ENCODE data around the gene RAB3A. TPM values are rescaled to one million over a fixed set of nuclear protein-coding genes. Genes with fewer than 3 reads are reported as not detected.

The RAB3A gene
- total RNA-seq: 1 to 10 TPM; 3.6 to 8.0 (median 6.6) TPM

GRCh38 chr19:18203863-18204393 is at the start of gene RAB3A:
Gene RAB3A, minus strand, starts transcription at chr19:18204042. Its CDS starts 1,302 bp downstream, at chr19:18202740.
- peak; percentile 99 for DNase-seq
- Mint-ChIP-seq H3K9me3 (no peaks in the 10 kb centered on the region), H3K36me3 (ENCODE audit: insufficient read depth) (no peaks in the 10 kb centered on the region), H3K27me3 (ENCODE audit: low read depth) (peaks cover 5% of the 10 kb centered on the region), H3K4me3 (peak within 1 kb of the TSS; percentile 90), H3K4me1 (ENCODE audit: low read depth) (peaks cover 23% of the 10 kb centered on the region)
- peak; percentile 91 to 93 for ATAC-seq

GRCh38 chr19:18253130-18253529 is 49.3 kb upstream of the RAB3A start:
- H3K4me3 Mint-ChIP-seq: no peak overlapping the region
- no peaks in the 10 kb centered on the region for H3K36me3 Mint-ChIP-seq (ENCODE audit: insufficient read depth)
- ATAC-seq (no peak), DNase-seq (no peak)
- no peaks in the 10 kb centered on the region for H3K9me3 Mint-ChIP-seq
- H3K27me3 Mint-ChIP-seq (ENCODE audit: low read depth): peaks cover 18% of the 10 kb centered on the region
- H3K4me1 Mint-ChIP-seq (ENCODE audit: low read depth): peaks cover 4% of the 10 kb centered on the region

- H3K36me3 Mint-ChIP-seq (ENCODE audit: insufficient read depth): no peaks in the 10 kb centered on the region
- ATAC-seq (no peak), DNase-seq (no peak)
- H3K4me1 Mint-ChIP-seq (ENCODE audit: low read depth): peaks cover 4% of the 10 kb centered on the region
- peaks cover 18% of the 10 kb centered on the region for H3K27me3 Mint-ChIP-seq (ENCODE audit: low read depth)
- H3K4me3 Mint-ChIP-seq: no peak overlapping the region
- H3K9me3 Mint-ChIP-seq: no peaks in the 10 kb centered on the region
These were observed 48.5 kb upstream of the RAB3A start for GRCh38 chr19:18252370-18252717.

- H3K4me3 Mint-ChIP-seq: no peak overlapping the region
- ATAC-seq (peak; percentile 72 to 86), DNase-seq (peak; percentile 84)
- no peaks in the 10 kb centered on the region for H3K36me3 Mint-ChIP-seq (ENCODE audit: insufficient read depth)
- H3K4me1 Mint-ChIP-seq (ENCODE audit: low read depth): peaks cover 4% of the 10 kb centered on the region
- H3K27me3 Mint-ChIP-seq (ENCODE audit: low read depth): peaks cover 18% of the 10 kb centered on the region
- no peaks in the 10 kb centered on the region for H3K9me3 Mint-ChIP-seq
These were observed 47.9 kb upstream of the RAB3A start for GRCh38 chr19:18251587-18252369.

GRCh38 chr19:18249834-18250233 is 46.0 kb upstream of the RAB3A start:
- Mint-ChIP-seq H3K4me3 (no peak overlapping the region), H3K9me3 (no peaks in the 10 kb centered on the region), H3K36me3 (ENCODE audit: insufficient read depth) (no peaks in the 10 kb centered on the region), H3K4me1 (ENCODE audit: low read depth) (peaks cover 2% of the 10 kb centered on the region), H3K27me3 (ENCODE audit: low read depth) (peaks cover 15% of the 10 kb centered on the region)
- ATAC-seq (no peak), DNase-seq (no peak)

GRCh38 chr19:18245297-18245696 is 41.5 kb upstream of the RAB3A start:
- ATAC-seq: no peak
- no peaks in the 10 kb centered on the region for H3K4me1 Mint-ChIP-seq (ENCODE audit: low read depth)
- H3K27me3 Mint-ChIP-seq (ENCODE audit: low read depth): no peaks in the 10 kb centered on the region
- H3K36me3 Mint-ChIP-seq (ENCODE audit: insufficient read depth): no peaks in the 10 kb centered on the region
- no peak for DNase-seq
- H3K9me3 Mint-ChIP-seq: no peaks in the 10 kb centered on the region
- H3K4me3 Mint-ChIP-seq: no peak overlapping the region

GRCh38 chr19:18239303-18239702 is 35.5 kb upstream of the RAB3A start:
- Mint-ChIP-seq H3K4me1 (ENCODE audit: low read depth) (no peaks in the 10 kb centered on the region), H3K36me3 (ENCODE audit: insufficient read depth) (no peaks in the 10 kb centered on the region), H3K9me3 (no peaks in the 10 kb centered on the region), H3K4me3 (no peak overlapping the region), H3K27me3 (ENCODE audit: low read depth) (peaks cover 23% of the 10 kb centered on the region)
- no peak for DNase-seq
- no peak for ATAC-seq

GRCh38 chr19:18234194-18234593 is 30.4 kb upstream of the RAB3A start:
- Mint-ChIP-seq H3K36me3 (ENCODE audit: insufficient read depth) (no peaks in the 10 kb centered on the region), H3K4me1 (ENCODE audit: low read depth) (no peaks in the 10 kb centered on the region), H3K27me3 (ENCODE audit: low read depth) (peaks cover 63% of the 10 kb centered on the region), H3K4me3 (no peak overlapping the region), H3K9me3 (no peaks in the 10 kb centered on the region)
- no peak for ATAC-seq
- DNase-seq: no peak

GRCh38 chr19:18233224-18233825 is 29.5 kb upstream of the RAB3A start:
- DNase-seq: peak; percentile 21
- H3K9me3 Mint-ChIP-seq: no peaks in the 10 kb centered on the region

GRCh38 chr19:18232540-18233223 is 28.8 kb upstream of the RAB3A start:
- DNase-seq (no peak), ATAC-seq (no peak)
- Mint-ChIP-seq H3K27me3 (ENCODE audit: low read depth) (peaks cover 69% of the 10 kb centered on the region), H3K4me1 (ENCODE audit: low read depth) (no peaks in the 10 kb centered on the region), H3K36me3 (ENCODE audit: insufficient read depth) (no peaks in the 10 kb centered on the region), H3K4me3 (no peak overlapping the region), H3K9me3 (no peaks in the 10 kb centered on the region)

More at GRCh38 chr19:18233224-18233825, 29.5 kb upstream of the RAB3A start:
- Mint-ChIP-seq H3K4me1 (ENCODE audit: low read depth) (no peaks in the 10 kb centered on the region), H3K27me3 (ENCODE audit: low read depth) (peaks cover 63% of the 10 kb centered on the region), H3K4me3 (no peak overlapping the region), H3K36me3 (ENCODE audit: insufficient read depth) (no peaks in the 10 kb centered on the region)
- peak in 1 of 2 donors; percentile 62 for ATAC-seq

GRCh38 chr19:18231775-18232174 is 27.9 kb upstream of the RAB3A start:
- DNase-seq: no peak
- Mint-ChIP-seq H3K4me1 (ENCODE audit: low read depth) (peaks cover 4% of the 10 kb centered on the region), H3K4me3 (no peak overlapping the region), H3K27me3 (ENCODE audit: low read depth) (peaks cover 73% of the 10 kb centered on the region), H3K9me3 (no peaks in the 10 kb centered on the region), H3K36me3 (ENCODE audit: insufficient read depth) (no peaks in the 10 kb centered on the region)
- no peak for ATAC-seq

GRCh38 chr19:18230941-18231734 is 27.3 kb upstream of the RAB3A start:
- Mint-ChIP-seq H3K4me3 (no peak overlapping the region), H3K36me3 (ENCODE audit: insufficient read depth) (no peaks in the 10 kb centered on the region), H3K27me3 (ENCODE audit: low read depth) (peaks cover 72% of the 10 kb centered on the region), H3K4me1 (ENCODE audit: low read depth) (peaks cover 7% of the 10 kb centered on the region), H3K9me3 (no peaks in the 10 kb centered on the region)
- DNase-seq (no peak), ATAC-seq (peak in 1 of 2 donors; percentile 19)

GRCh38 chr19:18229915-18230314 is 26.1 kb upstream of the RAB3A start:
- H3K27me3 Mint-ChIP-seq (ENCODE audit: low read depth): peaks cover 72% of the 10 kb centered on the region
- H3K9me3 Mint-ChIP-seq: no peaks in the 10 kb centered on the region
- H3K4me1 Mint-ChIP-seq (ENCODE audit: low read depth): peaks cover 16% of the 10 kb centered on the region
- no peak overlapping the region for H3K4me3 Mint-ChIP-seq
- no peak for ATAC-seq
- no peak for DNase-seq
- no peaks in the 10 kb centered on the region for H3K36me3 Mint-ChIP-seq (ENCODE audit: insufficient read depth)

- Mint-ChIP-seq H3K9me3 (no peaks in the 10 kb centered on the region), H3K4me1 (ENCODE audit: low read depth) (peaks cover 20% of the 10 kb centered on the region), H3K36me3 (ENCODE audit: insufficient read depth) (no peaks in the 10 kb centered on the region), H3K4me3 (no peak overlapping the region), H3K27me3 (ENCODE audit: low read depth) (peaks cover 74% of the 10 kb centered on the region)
- DNase-seq (no peak), ATAC-seq (no peak)
These were observed 25.6 kb upstream of the RAB3A start for GRCh38 chr19:18229474-18229873.
